SIG-M5 (cell line): Measurements from ENCODE around the gene FADS1.

Experiments used
- DNase-seq: peaks from one replicate; lab custom pipeline; 2025; lab: John Stamatoyannopoulos, UW

Gene FADS1

DNA sequence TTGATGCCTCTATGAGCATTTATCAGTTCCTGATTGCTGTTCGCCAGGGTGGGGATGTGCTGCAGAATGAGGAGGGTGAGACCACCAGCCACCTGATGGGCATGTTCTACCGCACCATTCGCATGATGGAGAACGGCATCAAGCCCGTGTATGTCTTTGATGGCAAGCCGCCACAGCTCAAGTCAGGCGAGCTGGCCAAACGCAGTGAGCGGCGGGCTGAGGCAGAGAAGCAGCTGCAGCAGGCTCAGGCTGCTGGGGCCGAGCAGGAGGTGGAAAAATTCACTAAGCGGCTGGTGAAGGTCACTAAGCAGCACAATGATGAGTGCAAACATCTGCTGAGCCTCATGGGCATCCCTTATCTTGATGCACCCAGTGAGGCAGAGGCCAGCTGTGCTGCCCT, 21.3 kb downstream of the FADS1 start:
- no peak for DNase-seq

GRCh38 chr11:61794579-61794978, 22.2 kb downstream of the FADS1 start:
- DNase-seq: no peak

DNA sequence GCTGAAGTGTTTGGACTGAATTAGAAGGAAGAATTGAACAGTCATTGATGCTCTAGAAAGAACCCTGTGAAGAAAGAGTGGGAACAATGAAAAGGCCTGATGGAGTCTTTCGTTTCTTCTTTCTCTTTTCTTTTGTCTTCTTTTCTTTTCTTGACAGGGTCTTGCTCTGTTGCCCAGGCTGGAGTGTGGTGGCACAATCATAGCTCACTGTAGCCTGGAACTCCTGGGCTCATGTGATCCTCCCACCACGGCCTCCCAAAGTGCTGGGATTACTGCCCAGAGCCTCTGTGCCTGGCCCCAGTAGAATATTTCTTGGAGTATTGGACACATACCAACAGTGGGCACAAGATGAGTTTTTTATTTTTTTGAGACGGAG, 23.0 kb downstream of the FADS1 start:
- no peak for DNase-seq

DNA sequence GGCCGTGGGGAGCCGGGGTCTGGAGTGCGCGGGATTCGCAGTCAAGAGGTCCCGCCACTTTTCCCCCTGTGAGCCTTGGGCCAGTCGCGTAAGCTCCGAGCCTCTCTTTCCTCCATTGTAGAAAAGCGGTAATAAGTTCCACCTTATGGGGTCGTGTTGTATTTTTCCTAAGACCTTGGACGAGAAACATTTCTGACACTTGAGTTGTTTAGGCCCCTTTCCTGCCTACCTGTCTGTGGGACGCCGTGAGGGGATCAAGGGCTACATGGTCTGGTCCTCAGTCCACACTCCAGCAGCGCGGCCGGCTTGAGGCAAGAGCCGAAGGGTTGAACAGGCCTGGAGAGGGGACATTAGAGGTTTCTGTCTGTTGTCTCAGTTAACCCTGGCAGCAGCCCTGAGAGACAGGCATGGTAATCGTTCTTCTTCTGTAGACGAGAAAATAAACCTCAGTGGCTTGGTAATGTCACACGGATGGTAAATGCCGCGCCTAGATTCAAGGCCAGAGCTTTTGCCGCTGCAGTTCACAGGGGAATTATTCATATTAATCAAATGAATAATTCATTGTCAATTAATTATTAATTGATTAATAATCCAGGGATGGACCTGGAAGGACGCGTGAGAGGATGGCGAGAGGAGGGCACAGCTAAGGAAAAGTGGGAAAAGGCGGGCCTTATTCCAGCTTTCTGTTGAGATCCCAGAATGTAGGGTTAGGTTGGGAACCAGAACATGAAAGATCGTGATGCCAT, 23.5 kb downstream of the FADS1 start:
- no peak for DNase-seq

DNA sequence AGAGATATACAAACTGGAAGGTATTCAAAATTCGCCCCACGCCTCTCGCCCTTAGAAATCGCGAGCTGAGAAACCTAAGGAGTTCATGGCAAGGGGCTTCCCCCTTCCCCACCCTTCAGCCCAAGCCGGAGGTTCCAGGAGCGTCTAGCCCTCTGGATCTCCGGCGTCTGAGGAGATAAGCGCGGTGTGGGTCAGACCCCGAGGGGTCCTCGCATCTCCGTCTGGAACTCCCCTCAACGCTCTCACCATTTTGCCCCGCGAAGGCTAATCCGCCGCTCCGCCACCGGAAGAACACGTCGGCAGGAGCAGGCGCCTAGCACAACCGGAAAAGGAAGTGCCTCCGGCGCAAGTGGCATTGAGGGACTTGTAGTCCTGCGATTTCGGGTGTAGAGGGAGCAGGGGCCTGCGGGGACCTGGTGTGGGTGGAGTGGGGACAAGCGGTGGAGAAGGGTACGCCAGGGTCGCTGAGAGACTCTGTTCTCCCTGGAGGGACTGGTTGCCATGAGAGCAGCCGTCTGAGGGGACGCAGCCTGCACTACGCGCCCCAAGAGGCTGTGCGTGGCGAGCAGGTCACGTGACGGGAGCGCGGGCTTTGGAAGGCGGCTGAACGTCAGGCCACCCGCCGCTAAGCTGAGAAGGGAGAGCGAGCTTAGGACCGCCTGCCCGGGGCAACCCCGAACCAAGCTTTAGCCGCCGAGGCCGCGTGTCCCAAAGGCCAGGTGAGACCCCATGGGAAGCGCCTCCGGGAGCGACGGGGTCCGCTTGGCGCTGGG, 24.3 kb downstream of the FADS1 start, which contains the start of the genes FEN1 and TMEM258:
FEN1 (plus strand) TSS at position 602 of the 773 bp plus-strand sequence. CDS start 2,451 bp downstream, outside the sequence.
TMEM258 (minus strand) TSS at position 290 of the 773 bp plus-strand sequence; CDS start at position 249, 41 bp downstream.
- DNase-seq: peak; percentile 72

DNA sequence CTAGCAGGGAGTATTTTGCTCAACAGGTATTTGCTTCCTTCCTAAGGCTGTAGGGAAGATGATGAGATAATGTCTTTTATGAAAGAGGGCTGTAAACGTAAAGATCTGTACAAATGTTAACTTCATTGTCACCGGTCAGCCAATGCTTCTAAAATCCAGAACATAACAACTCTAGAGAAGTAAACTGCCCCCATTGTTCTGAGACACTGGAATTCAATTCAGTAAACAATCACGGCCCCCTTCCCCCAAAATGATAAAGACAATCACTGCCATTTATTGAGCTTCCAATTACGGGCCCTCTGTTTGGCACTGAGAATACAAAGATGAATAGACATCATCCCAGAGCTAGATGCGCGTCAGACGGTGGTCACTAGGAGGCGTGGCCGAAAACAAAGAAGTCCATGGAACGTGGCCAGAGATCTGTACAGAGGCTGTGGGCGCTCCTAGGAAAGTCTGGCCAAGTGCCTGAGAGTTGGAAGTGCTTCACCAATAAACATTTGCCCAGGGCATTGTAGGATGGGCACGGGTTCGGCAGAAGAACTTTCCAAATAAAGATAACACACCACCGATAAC, 25.0 kb downstream of the FADS1 start:
- DNase-seq: no peak

GRCh38 chr11:61787928-61788491, 28.8 kb downstream of the FADS1 start:
- DNase-seq: no peak

GRCh38 chr11:61785837-61786402, 30.9 kb downstream of the FADS1 start:
- DNase-seq: no peak

DNA sequence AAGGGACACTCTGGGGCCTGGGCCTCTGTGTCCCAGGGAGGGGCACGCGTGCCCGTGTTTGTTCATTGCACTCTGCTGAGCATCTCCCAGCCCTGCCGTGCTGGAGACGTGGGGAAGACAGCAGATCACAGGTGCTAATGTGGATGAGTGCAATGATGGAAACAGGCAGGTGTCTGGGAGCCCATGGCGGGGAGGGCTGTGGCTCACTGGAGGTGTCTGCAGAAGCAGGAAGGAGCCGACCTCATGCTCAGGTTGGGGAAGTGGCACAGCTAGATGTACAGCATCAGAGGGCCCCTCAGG, 32.3 kb downstream of the FADS1 start:
- DNase-seq: no peak

DNA sequence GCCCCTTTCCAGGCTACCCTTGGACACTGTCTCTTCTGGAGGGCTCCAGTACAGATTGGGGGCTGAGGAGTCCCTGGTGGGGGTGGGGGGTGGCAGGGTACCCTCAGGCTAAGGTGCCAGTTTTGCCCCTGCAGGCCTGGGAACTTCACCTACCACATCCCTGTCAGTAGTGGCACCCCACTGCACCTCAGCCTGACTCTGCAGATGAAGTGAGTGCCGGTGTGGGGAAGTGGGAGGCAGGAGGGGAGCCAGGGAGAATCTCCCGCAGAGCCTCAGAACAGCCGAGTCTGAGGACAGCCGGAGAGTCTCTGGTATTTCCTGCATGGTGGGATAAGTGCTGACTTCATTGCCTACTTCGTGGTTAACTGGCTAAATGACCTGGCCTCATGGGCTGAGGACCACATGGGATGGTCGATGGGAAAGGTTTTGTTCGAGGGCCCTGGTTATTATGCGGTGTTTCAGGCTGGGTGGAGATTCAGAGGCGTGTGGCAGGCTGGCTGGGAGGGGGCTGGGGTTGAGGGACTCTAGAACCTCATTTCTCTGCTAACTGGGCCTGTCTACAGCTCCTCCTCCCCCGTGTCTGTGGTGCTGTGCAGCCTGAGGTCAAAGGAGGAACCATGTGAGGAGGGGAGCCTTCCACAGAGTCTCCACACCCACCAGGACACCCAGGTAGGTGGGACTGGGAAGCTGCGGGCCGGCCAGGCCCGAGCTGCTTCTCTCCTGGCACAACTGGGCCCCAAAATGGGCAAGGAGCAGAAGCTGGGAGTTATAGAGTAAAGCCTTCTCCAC, 32.9 kb downstream of the FADS1 start:
- DNase-seq: no peak

GRCh38 chr11:61782841-61783240, 34.0 kb downstream of the FADS1 start:
- DNase-seq: no peak

DNA sequence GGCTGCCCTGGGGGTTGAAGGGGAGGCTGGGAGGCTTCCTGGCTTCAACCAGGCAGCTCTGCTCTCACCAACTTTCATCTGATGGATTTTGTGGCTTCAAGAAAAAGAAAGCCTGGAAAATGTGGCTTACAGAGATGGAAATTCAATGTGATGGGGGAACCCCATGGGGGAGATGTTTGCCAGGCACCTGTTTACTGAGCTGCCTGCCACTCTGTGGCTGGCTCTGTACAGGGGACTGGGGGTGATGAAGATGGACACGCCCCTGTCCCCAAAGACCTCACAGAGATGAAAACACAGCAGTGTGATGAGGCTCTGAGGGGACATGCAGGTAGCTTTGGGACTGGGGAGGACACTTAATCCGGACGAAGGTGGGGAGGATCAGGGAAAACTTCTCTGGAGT, 34.5 kb downstream of the FADS1 start:
- DNase-seq: no peak

- DNase-seq: no peak
Observed at GRCh38 chr11:61781585-61781984, 35.2 kb downstream of the FADS1 start.

GRCh38 chr11:61780581-61781162, 36.1 kb downstream of the FADS1 start:
- no peak for DNase-seq

DNA sequence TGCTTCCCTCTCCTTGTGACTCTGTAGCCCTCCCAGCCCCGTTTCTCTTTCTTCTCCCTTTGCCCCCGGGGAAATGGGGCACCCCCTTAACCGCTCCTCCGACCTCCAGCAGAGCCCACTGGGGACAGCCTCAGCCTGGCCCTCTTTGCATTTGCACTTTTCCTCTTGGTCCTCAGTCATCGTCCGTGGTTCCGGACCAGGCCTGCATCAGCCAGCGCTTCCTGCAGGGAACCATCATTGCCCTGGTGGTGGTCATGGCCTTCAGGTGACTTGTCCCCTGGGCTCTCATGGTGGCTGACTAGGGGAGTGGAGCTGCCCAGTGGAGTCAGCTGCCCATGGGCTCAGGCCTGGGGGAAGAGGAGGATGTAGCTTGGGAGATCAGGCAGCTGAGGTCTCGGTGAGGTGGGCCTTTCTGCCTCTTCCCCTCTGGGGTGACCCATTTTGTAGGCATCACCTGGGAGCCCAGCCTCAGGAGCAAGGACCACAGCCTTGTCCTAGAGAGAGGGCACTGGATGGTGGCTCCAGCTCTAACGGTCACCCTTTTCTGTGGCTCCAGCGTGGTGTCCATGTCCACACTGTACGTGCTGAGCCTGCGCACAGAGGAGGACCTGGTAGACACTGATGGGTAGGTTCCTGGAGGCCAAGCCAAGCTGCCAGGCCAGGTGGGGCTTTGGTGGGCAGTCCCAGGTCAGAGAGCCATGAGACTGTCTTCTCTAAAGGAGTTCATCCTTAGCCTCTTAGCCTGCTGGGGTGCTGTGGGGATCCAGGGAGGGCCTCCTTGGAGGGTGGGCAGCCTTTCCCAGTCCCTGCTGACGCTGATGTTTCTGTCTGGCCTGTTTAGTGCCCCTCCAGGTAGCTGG, 36.9 kb downstream of the FADS1 start:
- DNase-seq: no peak

DNA sequence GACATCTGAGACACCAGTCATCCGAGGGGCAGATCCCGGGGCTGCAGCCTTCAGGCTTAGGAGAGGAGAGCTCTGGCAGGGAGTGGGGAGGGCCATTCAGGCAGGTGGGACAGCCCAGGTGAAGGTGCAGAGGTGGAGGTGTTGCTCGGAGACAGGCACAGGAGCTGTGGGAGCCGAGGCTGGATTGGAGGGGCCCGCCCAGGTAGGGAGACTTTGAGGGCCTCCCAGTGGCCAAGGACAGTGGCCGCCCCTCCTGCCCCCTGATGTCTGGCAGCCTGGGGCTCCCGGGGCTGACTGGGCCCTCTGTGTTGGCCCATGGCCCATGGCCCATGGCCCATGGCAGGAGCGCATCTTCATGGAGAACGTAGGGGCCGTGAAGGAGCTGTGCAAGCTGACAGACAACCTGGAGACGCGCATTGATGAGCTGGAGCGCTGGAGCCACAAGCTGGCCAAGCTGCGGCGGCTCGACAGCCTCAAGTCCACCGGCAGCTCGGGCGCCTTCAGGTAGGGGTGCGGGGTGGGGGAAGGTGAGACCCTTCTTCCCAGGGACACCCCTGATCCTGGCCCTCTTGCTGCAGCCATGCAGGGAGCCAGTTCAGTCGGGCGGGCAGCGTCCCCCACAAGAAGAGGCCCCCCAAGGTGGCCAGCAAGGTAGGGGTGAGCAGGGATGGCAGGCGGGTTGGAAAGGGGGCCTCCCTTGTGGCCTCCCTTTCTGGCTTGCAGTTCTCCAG, 37.7 kb downstream of the FADS1 start:
- DNase-seq: no peak

- no peak for DNase-seq
Observed at GRCh38 chr11:61778357-61778886, 38.4 kb downstream of the FADS1 start.

DNA sequence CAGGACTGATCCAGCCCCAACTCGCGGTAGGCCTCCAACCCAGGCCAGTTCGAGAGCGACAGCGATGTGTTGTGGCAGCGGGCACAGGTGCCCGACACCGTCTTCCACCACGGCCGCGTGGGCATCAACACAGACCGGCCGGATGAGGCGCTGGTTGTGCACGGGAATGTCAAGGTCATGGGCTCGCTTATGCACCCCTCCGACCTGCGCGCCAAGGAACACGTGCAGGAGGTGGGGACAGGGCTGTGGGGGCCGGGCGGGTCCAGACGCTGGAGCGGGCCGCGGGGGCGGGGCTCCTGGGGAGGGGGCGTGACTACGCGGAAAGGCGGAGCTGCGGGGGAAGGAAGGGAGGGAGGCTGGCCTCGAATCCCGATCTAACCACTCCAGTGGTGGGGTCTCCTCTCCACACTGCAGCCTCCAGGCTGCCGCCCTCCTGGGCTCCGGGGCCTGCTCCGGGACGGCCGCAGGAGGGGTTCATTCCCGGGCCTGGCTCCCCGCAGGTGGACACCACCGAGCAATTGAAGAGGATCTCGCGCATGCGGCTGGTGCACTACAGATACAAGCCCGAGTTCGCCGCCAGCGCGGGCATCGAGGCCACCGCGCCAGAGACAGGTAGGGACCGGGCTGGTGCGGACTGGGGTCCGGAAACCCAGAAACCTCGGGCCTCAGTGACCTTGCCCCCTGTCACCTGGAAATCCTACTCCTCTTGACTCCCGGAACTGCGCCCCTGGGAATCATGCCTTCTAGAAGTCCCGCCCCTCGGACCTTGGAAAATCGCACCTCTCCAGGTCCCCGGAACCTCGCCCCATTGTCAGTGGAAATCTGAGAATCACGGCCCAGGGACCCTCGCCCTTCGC, 39.3 kb downstream of the FADS1 start:
- DNase-seq: no peak
